ENCODE measurements around the gene PCDH9.

The PCDH9 gene

GRCh38 chr13:66921437-66921836 lies 308.7 kb downstream of the PCDH9 start:
- no peak for TF ChIP-seq CTCF (IDR thresholded peaks at IDR 0.05; ENCODE audit: insufficient read depth, low read length, poor library complexity, severe bottlenecking)
- no peak for TF ChIP-seq EZH2phosphoT487 (conservative IDR thresholded peaks at IDR 0.05; ENCODE audit: low read length)
- no peaks in the 10 kb centered on the region for H4K20me1 ChIP-seq (ENCODE audit: low read depth, low read length)
- no peaks in the 10 kb centered on the region for H3K27me3 ChIP-seq (ENCODE audit: low read length)
- H3K9me2 ChIP-seq (replicated peaks; ENCODE audit: insufficient read depth, low read length), result no peaks in the 10 kb centered on the region
- no peaks in the 10 kb centered on the region for H3F3A ChIP-seq (ENCODE audit: insufficient read depth)
- H3K9ac ChIP-seq (ENCODE audit: low read length), result no peak overlapping the region
- H3K36me3 ChIP-seq (ENCODE audit: low read length), result no peaks in the 10 kb centered on the region; the same call in 1 of the 2 replicates
- H3K4me3 ChIP-seq (ENCODE audit: insufficient read depth, low read length, poor library complexity, severe bottlenecking), result no peak overlapping the region
- H3K79me2 ChIP-seq (ENCODE audit: insufficient read depth, low read length), result no peaks in the 10 kb centered on the region
- H2AFZ ChIP-seq (ENCODE audit: low read depth, low read length, severe bottlenecking), result no peak overlapping the region
- no peak overlapping the region for H3K4me2 ChIP-seq (ENCODE audit: low read depth, low read length, poor library complexity, severe bottlenecking)
- no peak overlapping the region for H3K27ac ChIP-seq (ENCODE audit: low read depth, low read length)
- H3K9me3 ChIP-seq (ENCODE audit: insufficient read depth, low read length), result peaks cover 9% of the 10 kb centered on the region

GRCh38 chr13:66915596-66916185 lies 314.4 kb downstream of the PCDH9 start:
- Histone ChIP-seq H3K4me2 (ENCODE audit: low read depth, low read length, poor library complexity, severe bottlenecking) (no peak overlapping the region), H3K27ac (ENCODE audit: low read depth, low read length) (no peak overlapping the region), H3K9me2 (replicated peaks; ENCODE audit: insufficient read depth, low read length) (no peaks in the 10 kb centered on the region), H3K9ac (ENCODE audit: low read length) (no peak overlapping the region), H3K9me3 (ENCODE audit: insufficient read depth, low read length) (peaks cover 9% of the 10 kb centered on the region), H3K79me2 (ENCODE audit: insufficient read depth, low read length) (no peaks in the 10 kb centered on the region), H3K4me3 (ENCODE audit: insufficient read depth, low read length, poor library complexity, severe bottlenecking) (no peak overlapping the region), H2AFZ (ENCODE audit: low read depth, low read length, severe bottlenecking) (peak overlapping the region; percentile 32), H4K20me1 (ENCODE audit: low read depth, low read length) (no peaks in the 10 kb centered on the region), H3K27me3 (ENCODE audit: low read length) (no peaks in the 10 kb centered on the region), H3K36me3 (ENCODE audit: low read length) (no peaks in the 10 kb centered on the region; the same call in 1 of the 2 replicates), H3F3A (ENCODE audit: insufficient read depth) (no peaks in the 10 kb centered on the region)
- TF ChIP-seq EZH2phosphoT487 (conservative IDR thresholded peaks at IDR 0.05; ENCODE audit: low read length) (no peak), CTCF (IDR thresholded peaks at IDR 0.05; ENCODE audit: insufficient read depth, low read length, poor library complexity, severe bottlenecking) (no peak)

GRCh38 chr13:66914155-66914554 lies 316.0 kb downstream of the PCDH9 start:
- H3K9ac ChIP-seq (ENCODE audit: low read length), result no peak overlapping the region
- H3K27me3 ChIP-seq (ENCODE audit: low read length), result no peaks in the 10 kb centered on the region
- no peaks in the 10 kb centered on the region; the same call in 1 of the 2 replicates for H3K36me3 ChIP-seq (ENCODE audit: low read length)
- H3F3A ChIP-seq (ENCODE audit: insufficient read depth), result no peaks in the 10 kb centered on the region
- no peak overlapping the region for H3K4me3 ChIP-seq (ENCODE audit: insufficient read depth, low read length, poor library complexity, severe bottlenecking)
- TF ChIP-seq EZH2phosphoT487 (conservative IDR thresholded peaks at IDR 0.05; ENCODE audit: low read length) (no peak), CTCF (IDR thresholded peaks at IDR 0.05; ENCODE audit: insufficient read depth, low read length, poor library complexity, severe bottlenecking) (no peak)
- H3K9me2 ChIP-seq (replicated peaks; ENCODE audit: insufficient read depth, low read length), result no peaks in the 10 kb centered on the region
- no peak overlapping the region for H3K27ac ChIP-seq (ENCODE audit: low read depth, low read length)
- H3K9me3 ChIP-seq (ENCODE audit: insufficient read depth, low read length), result peaks cover 5% of the 10 kb centered on the region
- H3K4me2 ChIP-seq (ENCODE audit: low read depth, low read length, poor library complexity, severe bottlenecking), result no peak overlapping the region
- H3K79me2 ChIP-seq (ENCODE audit: insufficient read depth, low read length), result no peaks in the 10 kb centered on the region
- peak overlapping the region; percentile 43 for H2AFZ ChIP-seq (ENCODE audit: low read depth, low read length, severe bottlenecking)
- H4K20me1 ChIP-seq (ENCODE audit: low read depth, low read length), result no peaks in the 10 kb centered on the region

All from SU-DHL-6 (cell line).